SIG-M5 treated with dmso at 0.1 percent for 504 hours (cell line): ENCODE measurements around the gene LRIG3.
"Not testable (repeated sequence)": the region's sequence is repeated elsewhere in the genome, so short reads cannot be mapped to it uniquely, and the experiment has no call there.

Experiments
- DNase-seq: peaks from one replicate; lab custom pipeline; 2025; ENCODE audit not compliant: unreplicated experiment; lab: John Stamatoyannopoulos, UW

Gene LRIG3

GRCh38 chr12:58858030-58858429, 62.3 kb downstream of the LRIG3 start:
- DNase-seq, result no peak

GRCh38 chr12:58857206-58857605, 63.1 kb downstream of the LRIG3 start:
- not testable (repeated sequence) for DNase-seq

GRCh38 chr12:58855630-58856029, 64.7 kb downstream of the LRIG3 start:
- not testable (repeated sequence) for DNase-seq

GRCh38 chr12:58850826-58851225, 69.5 kb downstream of the LRIG3 start:
- DNase-seq, result no peak

- DNase-seq, result no peak
Observed at GRCh38 chr12:58847901-58848600, 72.3 kb downstream of the LRIG3 start.

- DNase-seq, result no peak
Observed at GRCh38 chr12:58844161-58844560, 76.1 kb downstream of the LRIG3 start.

- DNase-seq, result no peak
Observed at GRCh38 chr12:58841058-58841798, 79.1 kb downstream of the LRIG3 start.

- no peak for DNase-seq
Observed at GRCh38 chr12:58833853-58834252, 86.5 kb downstream of the LRIG3 start.

- DNase-seq, result no peak
Observed at GRCh38 chr12:58832920-58833319, 87.4 kb downstream of the LRIG3 start.
